T-cell (primary cell): ENCODE data around the gene PKD1L1. TPM values are rescaled to one million over a fixed set of nuclear protein-coding genes. Genes with fewer than 3 reads are reported as not detected.

Experiments used
- ATAC-seq, 4 experiments: fragments of 200-7000 bp in 3 of 4; fragments of 150-1000 bp in 1 of 4; cut with Tn5 transposase; replicated peaks in 1 of 4; 1 replicate in 3 of 4; 2 replicates in 1 of 4; pipeline ENCODE4 v1.10.0; 2021; ENCODE audit warnings: moderate library complexity in 3 of 4, mild to moderate bottlenecking in 2 of 4, moderate number of reproducible peaks in 1 of 4
- CTCF ChIA-PET, 2 donors: fragments of 300-600 bp; sonication (Branson Sonifier 250); formaldehyde crosslinking; loops; one replicate each; lab custom pipeline; 2022; ENCODE audit warnings: antibody characterized with exemption in 2 of 2; lab: Charles Lee
- POLR2A ChIA-PET, 2 donors: fragments of 300-600 bp; sonication (Branson Sonifier 250); formaldehyde crosslinking; loops; one replicate each; lab custom pipeline; 2022; ENCODE audit warnings: antibody characterized with exemption in 2 of 2; lab: Charles Lee
- DNase-seq, 35 experiments: peaks; one replicate each; pipeline versions ENCODE4 v3.0.0 to v3.0.0-alpha.2; 2013 to 2023
- H3K27ac ChIP-seq: one replicate; pipeline ENCODE4 v1.5.1; 2013; ENCODE audit warnings: low read length
- H3K27me3 ChIP-seq, 2 experiments: replicated peaks in 1 of 2; 1 replicate in 1 of 2; 2 replicates in 1 of 2; pipeline versions ENCODE4 v1.6.1 to v1.7.0; 2013; ENCODE audit warnings: low read length in 1 of 2, mixed read lengths in 1 of 2; ENCODE audit not compliant: control insufficient read depth in 2 of 2, insufficient read depth in 2 of 2; ENCODE audit errors: extremely low read depth in 1 of 2
- H3K36me3 ChIP-seq, 2 donors: 1 replicate in 1 of 2; 2 replicates in 1 of 2; pipeline versions ENCODE4 v1.6.1 to v1.7.0; 2013; ENCODE audit warnings: low read length in 1 of 2; ENCODE audit not compliant: control insufficient read depth in 2 of 2, insufficient read depth in 1 of 2; ENCODE audit errors: extremely low read depth in 1 of 2
- H3K4me1 ChIP-seq, 2 experiments: 1 replicate in 1 of 2; 2 replicates in 1 of 2; pipeline versions ENCODE4 v1.6.1 to v1.7.0; 2013; ENCODE audit warnings: low read length in 2 of 2, mixed read lengths in 1 of 2; ENCODE audit not compliant: insufficient read depth in 2 of 2, control insufficient read depth in 1 of 2; ENCODE audit errors: extremely low read depth in 1 of 2
- H3K4me3 ChIP-seq, 2 donors: 1 replicate in 1 of 2; 2 replicates in 1 of 2; pipeline versions ENCODE4 v1.5.1 to v1.7.0; 2013; ENCODE audit warnings: mild to moderate bottlenecking in 2 of 2, low read length in 1 of 2, moderate library complexity in 1 of 2; ENCODE audit not compliant: control insufficient read depth in 1 of 2; ENCODE audit errors: extremely low read depth in 1 of 2
- H3K9me3 ChIP-seq: 2 replicates; pipeline ENCODE4 v1.7.0; 2013
- H3K27ac Mint-ChIP-seq, 2 donors: one replicate each; pipeline ENCODE4 v1.8.0; 2020 to 2021; ENCODE audit warnings: mild to moderate bottlenecking in 2 of 2, mixed read lengths in 2 of 2
- H3K27me3 Mint-ChIP-seq, 2 donors: one replicate each; pipeline ENCODE4 v1.8.0; 2021 to 2022; ENCODE audit warnings: mixed read lengths in 2 of 2
- H3K36me3 Mint-ChIP-seq: one replicate; pipeline ENCODE4 v1.8.0; 2021; ENCODE audit warnings: mixed read lengths
- H3K4me1 Mint-ChIP-seq, 3 donors: one replicate each; pipeline ENCODE4 v1.8.0; 2020 to 2022; ENCODE audit warnings: mixed read lengths in 3 of 3, mild to moderate bottlenecking in 1 of 3
- H3K4me3 Mint-ChIP-seq, 3 donors: one replicate each; pipeline ENCODE4 v1.8.0; 2020 to 2022; ENCODE audit warnings: mild to moderate bottlenecking in 3 of 3, mixed read lengths in 3 of 3, moderate library complexity in 3 of 3
- H3K9me3 Mint-ChIP-seq, 3 donors: one replicate each; pipeline ENCODE4 v1.8.0; 2020 to 2022; ENCODE audit warnings: mixed read lengths in 3 of 3
- WGBS: methylation state at CpG from one replicate; pipeline ENCODE4 v1.1.5; 2013; ENCODE audit warnings: missing lambda C conversion rate; ENCODE audit not compliant: insufficient coverage; 5-methylcytosine and 5-hydroxymethylcytosine counted together
- total RNA-seq, 35 experiments: library from RNA in 6 of 35; stranded (reverse) in 6 of 35; fragments of 120-200 nt in 1 of 35; gene quantifications; one replicate each; pipeline versions ENCODE4 v1.2.1 to v1.2.4 and lab custom pipeline; 2013 to 2026

Gene PKD1L1
- total RNA-seq: under 1 TPM; 0.30 to 0.76 (median 0.38) TPM
- total RNA-seq (2013): 0.33 TPM
- total RNA-seq (lab: John Stamatoyannopoulos, UW): 0.52 to 3.1 (median 1.4) reads per million in 29 experiments

DNA sequence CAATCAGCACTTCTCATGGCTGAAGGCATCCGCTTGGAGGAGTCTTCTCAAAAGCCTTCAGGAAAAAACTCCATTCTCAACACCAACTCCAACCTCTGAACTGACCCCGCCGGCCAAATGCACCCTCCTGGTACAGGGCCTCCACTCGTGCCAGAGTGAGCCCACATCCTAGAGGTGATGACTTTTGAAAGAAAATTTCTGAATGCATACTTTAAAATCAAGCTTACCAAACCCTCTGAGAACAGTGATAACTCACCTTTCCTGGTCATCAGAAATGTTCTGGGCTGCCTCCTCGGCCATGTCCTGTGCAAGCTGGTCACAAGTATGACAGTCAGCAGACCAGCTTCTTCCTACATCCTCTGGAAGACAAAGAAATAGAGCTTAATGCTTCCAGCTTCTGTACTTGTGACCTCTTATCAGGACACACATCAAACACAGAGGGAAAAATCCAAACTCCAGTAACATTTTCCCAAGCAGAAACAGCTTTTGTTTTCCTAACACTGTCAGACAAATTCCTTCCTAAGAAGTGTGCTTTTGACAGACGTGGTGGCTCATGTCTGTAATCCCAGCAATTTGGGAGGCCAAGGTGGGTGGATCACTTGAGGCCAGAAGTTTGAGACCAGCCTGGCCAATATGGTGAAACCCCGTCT is at the start of gene PKD1L1:
TSS of gene PKD1L1 (minus strand) at position 326 of the 650 bp plus-strand sequence. CDS start at position 300, 26 bp downstream.
- ATAC-seq (no peak), DNase-seq (no peak)
- CTCF ChIA-PET: interaction anchor here in 1 of 2 donors (0.7 to 1.0 kb wide), 2 partner anchors 162 to 203 kb away, joined by 7 to 11 read pairs; no protein-coding TSS in a partner anchor
- Histone ChIP-seq H3K9me3 (no peaks in the 10 kb centered on the region), H3K4me3 (no peak within 1 kb of the TSS), H3K4me1 (no peaks in the 10 kb centered on the region), H3K27me3 (no peaks in the 10 kb centered on the region), H3K27ac (no peak within 1 kb of the TSS), H3K36me3 (no peaks in the 10 kb centered on the region)
- POLR2A ChIA-PET: no interaction called here
- Mint-ChIP-seq H3K4me1 (no peaks in the 10 kb centered on the region), H3K4me3 (no peak within 1 kb of the TSS), H3K27ac (no peak within 1 kb of the TSS), H3K9me3 (no peaks in the 10 kb centered on the region), H3K27me3 (no peaks in the 10 kb centered on the region), H3K36me3 (no peaks in the 10 kb centered on the region)
- WGBS: 58% methylated on average over 2 of the region's 7 CpGs

DNA sequence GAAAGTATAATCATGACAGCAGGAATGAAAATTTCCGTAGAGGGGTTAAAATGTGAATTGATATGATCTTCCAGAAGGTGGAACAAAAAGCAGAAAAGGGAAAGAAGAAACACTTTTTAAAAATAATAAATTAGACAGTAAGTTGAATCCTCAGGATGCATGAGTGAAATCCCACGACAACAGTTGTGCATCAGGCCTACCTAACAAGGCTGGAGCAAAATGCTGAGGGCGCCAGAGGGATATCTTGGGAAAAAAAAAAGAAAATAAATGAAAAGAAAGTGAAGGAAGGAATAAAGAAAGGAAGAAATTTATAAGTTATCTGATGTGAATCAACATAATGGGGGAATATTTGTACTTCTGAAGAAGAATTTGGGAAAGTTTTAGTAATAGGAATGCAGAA is 44.2 kb upstream of the PKD1L1 start:
- no peak for ATAC-seq
- Mint-ChIP-seq H3K9me3 (peaks cover 0 to 4% (median 0%) of the 10 kb centered on the region in 3 donors), H3K36me3 (no peaks in the 10 kb centered on the region), H3K27me3 (no peaks in the 10 kb centered on the region), H3K27ac (peak overlapping the region; percentile 95 to 97), H3K4me3 (peak overlapping the region; percentile 86 to 91 (median 87)), H3K4me1 (peaks cover 20 to 21% (median 20%) of the 10 kb centered on the region in 3 donors)
- Histone ChIP-seq H3K36me3 (no peaks in the 10 kb centered on the region), H3K9me3 (no peaks in the 10 kb centered on the region), H3K27me3 (no peaks in the 10 kb centered on the region), H3K4me1 (peaks cover 9 to 17% of the 10 kb centered on the region in 2 experiments), H3K4me3 (no peak overlapping the region), H3K27ac (peak overlapping the region; percentile 45)
- ChIA-PET CTCF (interaction anchor here (0.9 to 4.5 kb wide), 5 partner anchors 92 to 118 kb away, joined by 3 to 42 read pairs (median 6); no protein-coding TSS in a partner anchor), POLR2A (no interaction called here)
- DNase-seq: peak in 1 of 35 experiments; percentile 14
- no CpG with 5 or more reads among the region's 3 CpGs for WGBS

DNA sequence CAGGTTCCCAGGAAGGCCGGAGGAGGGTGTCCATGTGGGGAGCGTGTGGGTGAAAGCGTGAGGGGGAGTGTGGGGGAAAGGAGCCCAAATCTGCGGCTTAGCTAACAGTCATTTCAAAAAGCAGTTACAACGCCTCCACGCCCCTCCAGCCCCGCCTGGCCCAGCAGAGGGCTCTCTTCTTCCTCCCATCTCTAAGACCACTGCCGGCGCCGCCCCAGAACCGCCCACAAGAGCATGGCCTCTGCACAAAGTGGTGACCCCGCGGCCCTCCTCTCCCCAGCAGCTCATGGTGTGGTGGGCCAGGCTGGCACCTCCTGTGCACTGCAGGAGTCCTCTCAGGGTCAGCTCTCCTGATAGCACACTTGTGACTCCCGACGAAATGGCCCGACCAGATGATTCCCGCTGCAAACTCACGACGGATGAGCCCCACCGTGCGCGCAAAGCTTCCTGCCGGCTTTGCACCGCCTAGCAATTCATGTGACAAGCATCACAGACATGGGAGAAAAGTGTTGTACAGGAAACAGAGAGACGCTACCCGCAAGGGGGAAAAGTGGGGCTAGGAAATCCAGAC is 43.6 kb upstream of the PKD1L1 start:
- Histone ChIP-seq H3K27ac (peak overlapping the region; percentile 45), H3K36me3 (no peaks in the 10 kb centered on the region), H3K4me1 (peaks cover 9 to 17% of the 10 kb centered on the region in 2 experiments), H3K4me3 (peak overlapping the region; percentile 54 to 69), H3K9me3 (no peaks in the 10 kb centered on the region), H3K27me3 (no peaks in the 10 kb centered on the region)
- peaks cover 0 to 4% (median 0%) of the 10 kb centered on the region in 3 donors for H3K9me3 Mint-ChIP-seq
- WGBS: 1% methylated on average over 20 of the region's 26 CpGs
- DNase-seq: peak; percentile 65 to 90 (median 80)
- peaks cover 20 to 21% (median 20%) of the 10 kb centered on the region in 3 donors for H3K4me1 Mint-ChIP-seq
- H3K27me3 Mint-ChIP-seq: no peaks in the 10 kb centered on the region
- ChIA-PET CTCF (interaction anchor here (0.5 to 4.5 kb wide), 14 partner anchors 20 to 1176 kb away, joined by 3 to 42 read pairs (median 3); no protein-coding TSS in a partner anchor), POLR2A (interaction anchor here (0.6 to 0.8 kb wide), 2 partner anchors 65 to 119 kb away, joined by 3 to 4 read pairs; no protein-coding TSS in a partner anchor)
- H3K27ac Mint-ChIP-seq: peak overlapping the region; percentile 95 to 97
- ATAC-seq: peak; percentile 95 to 98 (median 98)
- H3K4me3 Mint-ChIP-seq: peak overlapping the region; percentile 86 to 91 (median 87)
- no peaks in the 10 kb centered on the region for H3K36me3 Mint-ChIP-seq

DNA sequence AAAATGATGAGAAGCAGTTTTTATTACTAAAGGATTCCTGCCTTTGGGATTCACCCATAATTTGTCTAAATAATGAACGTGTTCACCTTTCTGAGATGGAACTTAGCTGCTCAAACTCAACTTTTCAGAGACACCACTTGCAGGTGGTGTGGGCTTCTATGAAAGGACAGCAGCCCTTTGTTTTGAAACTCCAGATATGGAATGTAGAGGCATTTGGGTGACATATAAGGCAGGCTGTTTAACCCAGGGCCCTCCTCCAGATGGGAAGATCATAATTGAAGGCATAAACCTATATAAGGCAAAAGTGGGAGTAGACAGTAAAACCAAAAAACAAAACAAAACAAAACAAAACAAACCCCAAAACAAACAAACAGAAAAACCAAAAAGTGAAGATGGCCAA is 43.0 kb upstream of the PKD1L1 start:
- ATAC-seq: no peak
- H3K9me3 Mint-ChIP-seq: peaks cover 0 to 4% (median 0%) of the 10 kb centered on the region in 3 donors
- ChIA-PET CTCF (interaction anchor here (0.5 to 4.5 kb wide), 14 partner anchors 21 to 1177 kb away, joined by 3 to 42 read pairs (median 3); no protein-coding TSS in a partner anchor), POLR2A (interaction anchor here in 1 of 2 donors (0.6 to 0.8 kb wide), 2 partner anchors 111 to 119 kb away, joined by 3 to 4 read pairs; no protein-coding TSS in a partner anchor)
- Histone ChIP-seq H3K27ac (peak overlapping the region; percentile 45), H3K27me3 (no peaks in the 10 kb centered on the region), H3K9me3 (no peaks in the 10 kb centered on the region), H3K36me3 (no peaks in the 10 kb centered on the region), H3K4me3 (peak overlapping the region; percentile 54 to 69), H3K4me1 (peaks cover 9 to 17% of the 10 kb centered on the region in 2 experiments)
- no peak for DNase-seq
- no peaks in the 10 kb centered on the region for H3K27me3 Mint-ChIP-seq
- peaks cover 20 to 21% (median 20%) of the 10 kb centered on the region in 3 donors for H3K4me1 Mint-ChIP-seq
- WGBS: no CpG with 5 or more reads among the region's 1 CpG
- peak overlapping the region; percentile 86 to 91 (median 87) for H3K4me3 Mint-ChIP-seq
- H3K27ac Mint-ChIP-seq: peak overlapping the region; percentile 95 to 97
- no peaks in the 10 kb centered on the region for H3K36me3 Mint-ChIP-seq

DNA sequence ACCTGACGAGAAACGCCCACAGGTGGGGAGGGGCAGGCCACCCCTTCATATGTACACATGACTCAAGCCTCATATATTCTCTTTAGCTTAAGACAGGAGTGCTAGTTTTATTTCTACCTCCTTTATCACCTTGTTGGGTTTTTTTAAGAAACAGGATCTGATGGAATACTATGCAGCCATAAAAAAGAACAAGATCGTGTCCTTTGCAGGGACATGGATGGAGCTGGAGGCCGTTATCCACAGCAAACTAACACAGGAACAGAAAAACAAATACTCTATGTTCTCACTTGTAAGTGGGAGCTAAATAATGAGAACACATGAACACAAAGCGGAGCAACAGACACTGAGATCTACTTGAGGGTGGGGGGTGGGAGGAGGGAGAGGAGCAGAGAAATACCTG is 42.3 kb upstream of the PKD1L1 start:
- Mint-ChIP-seq H3K36me3 (no peaks in the 10 kb centered on the region), H3K27ac (peak overlapping the region in 1 of 2 donors; percentile 78), H3K4me3 (peak overlapping the region in 1 of 3 donors; percentile 29), H3K27me3 (no peaks in the 10 kb centered on the region), H3K4me1 (peaks cover 20 to 21% (median 20%) of the 10 kb centered on the region in 3 donors), H3K9me3 (peaks cover 0 to 4% (median 0%) of the 10 kb centered on the region in 3 donors)
- DNase-seq (no peak), ATAC-seq (no peak)
- no peaks in the 10 kb centered on the region for H3K27me3 ChIP-seq
- H3K4me1 ChIP-seq: peaks cover 9 to 17% of the 10 kb centered on the region in 2 experiments
- H3K27ac ChIP-seq: no peak overlapping the region
- H3K36me3 ChIP-seq: no peaks in the 10 kb centered on the region
- WGBS: no CpG with 5 or more reads among the region's 5 CpGs
- no peak overlapping the region for H3K4me3 ChIP-seq
- CTCF ChIA-PET: interaction anchor here (1.5 to 4.5 kb wide), 4 partner anchors 118 to 121 kb away, joined by 4 to 42 read pairs (median 14); no protein-coding TSS in a partner anchor
- POLR2A ChIA-PET: no interaction called here
- no peaks in the 10 kb centered on the region for H3K9me3 ChIP-seq
